ENCODE data around the gene IGSF21.

The IGSF21 gene

DNA sequence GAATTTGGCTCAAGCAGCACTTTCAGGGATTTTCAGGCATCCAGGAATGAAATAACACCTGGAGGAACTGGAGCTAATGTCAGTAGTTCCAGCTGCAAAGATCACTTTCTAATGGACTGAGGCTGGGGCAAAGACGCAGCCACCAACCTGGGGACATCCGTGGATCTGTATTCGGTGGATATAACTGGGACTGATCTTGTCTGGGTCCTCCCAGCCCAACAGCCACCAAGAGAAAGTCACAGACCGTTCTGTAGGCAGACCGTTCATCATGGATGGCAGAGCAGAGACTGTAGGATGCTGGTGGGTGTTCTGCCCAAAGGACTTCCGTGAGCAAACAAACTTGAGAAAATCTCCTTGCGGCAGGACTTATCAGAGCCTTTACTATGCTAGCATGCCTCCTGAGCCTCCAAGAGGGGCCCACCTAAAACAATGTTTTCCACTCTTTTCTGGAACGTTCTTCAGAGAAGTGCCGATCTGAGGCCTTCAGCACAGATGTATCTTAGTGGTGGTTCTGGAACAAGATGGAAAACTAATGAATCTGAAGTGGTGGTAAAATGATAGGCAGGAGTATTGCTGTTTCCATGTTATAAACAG lies 287.1 kb downstream of the IGSF21 start (continued):
- TF ChIP-seq SNAI2 (CRISPR knock-in tag; IDR thresholded peaks at IDR 0.05) (no peak), ZNF8 (CRISPR knock-in tag; IDR thresholded peaks at IDR 0.05) (no peak), ZNF70 (CRISPR knock-in tag; IDR thresholded peaks at IDR 0.05) (no peak), OSR1 (CRISPR knock-in tag; IDR thresholded peaks at IDR 0.05) (no peak), POU6F1 (CRISPR knock-in tag; IDR thresholded peaks at IDR 0.05; ENCODE audit: borderline replicate concordance, low read depth) (no peak), ESRRG (CRISPR knock-in tag; IDR thresholded peaks at IDR 0.05) (no peak)
- TF ChIP-seq, protein P1, sequence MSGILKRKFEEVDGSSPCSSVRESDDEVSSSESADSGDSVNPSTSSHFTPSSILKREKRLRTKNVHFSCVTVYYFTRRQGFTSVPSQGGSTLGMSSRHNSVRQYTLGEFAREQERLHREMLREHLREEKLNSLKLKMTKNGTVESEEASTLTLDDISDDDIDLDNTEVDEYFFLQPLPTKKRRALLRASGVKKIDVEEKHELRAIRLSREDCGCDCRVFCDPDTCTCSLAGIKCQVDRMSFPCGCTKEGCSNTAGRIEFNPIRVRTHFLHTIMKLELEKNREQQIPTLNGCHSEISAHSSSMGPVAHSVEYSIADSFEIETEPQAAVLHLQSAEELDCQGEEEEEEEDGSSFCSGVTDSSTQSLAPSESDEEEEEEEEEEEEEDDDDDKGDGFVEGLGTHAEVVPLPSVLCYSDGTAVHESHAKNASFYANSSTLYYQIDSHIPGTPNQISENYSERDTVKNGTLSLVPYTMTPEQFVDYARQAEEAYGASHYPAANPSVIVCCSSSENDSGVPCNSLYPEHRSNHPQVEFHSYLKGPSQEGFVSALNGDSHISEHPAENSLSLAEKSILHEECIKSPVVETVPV (CRISPR knock-in tag; IDR thresholded peaks at IDR 0.05) = no peak

GRCh38 chr1:18396247-18396980 lies 288.8 kb downstream of the IGSF21 start:
- TF ChIP-seq ZFP30 (CRISPR knock-in tag; IDR thresholded peaks at IDR 0.05) (no peak), TCF4 (CRISPR knock-in tag; IDR thresholded peaks at IDR 0.05; ENCODE audit: borderline replicate concordance) (no peak), ZNF70 (CRISPR knock-in tag; IDR thresholded peaks at IDR 0.05) (no peak), ARNTL (CRISPR knock-in tag; IDR thresholded peaks at IDR 0.05; ENCODE audit: borderline replicate concordance, low read depth) (no peak), GLIS3 (CRISPR knock-in tag; IDR thresholded peaks at IDR 0.05) (no peak), TOX (CRISPR knock-in tag; IDR thresholded peaks at IDR 0.05; ENCODE audit: borderline replicate concordance) (no peak), POU6F1 (CRISPR knock-in tag; IDR thresholded peaks at IDR 0.05; ENCODE audit: borderline replicate concordance, low read depth) (no peak), PPARA (CRISPR knock-in tag; IDR thresholded peaks at IDR 0.05; ENCODE audit: borderline replicate concordance) (no peak), ZNF565 (CRISPR knock-in tag; conservative IDR thresholded peaks at IDR 0.05; ENCODE audit: low read depth) (no peak), ISL1 (CRISPR knock-in tag; IDR thresholded peaks at IDR 0.05) (no peak), SNAI2 (CRISPR knock-in tag; IDR thresholded peaks at IDR 0.05) (no peak), ZFP3 (CRISPR knock-in tag; IDR thresholded peaks at IDR 0.05) (no peak), CSDC2 (CRISPR knock-in tag; IDR thresholded peaks at IDR 0.05) (no peak), OSR1 (CRISPR knock-in tag; IDR thresholded peaks at IDR 0.05) (no peak), RARB (CRISPR knock-in tag; IDR thresholded peaks at IDR 0.05) (no peak), CREB5 (CRISPR knock-in tag; IDR thresholded peaks at IDR 0.05; ENCODE audit: low read depth) (no peak)
- TF ChIP-seq, protein P1 (CRISPR knock-in tag; IDR thresholded peaks at IDR 0.05) = no peak
- TF ChIP-seq, protein P2, sequence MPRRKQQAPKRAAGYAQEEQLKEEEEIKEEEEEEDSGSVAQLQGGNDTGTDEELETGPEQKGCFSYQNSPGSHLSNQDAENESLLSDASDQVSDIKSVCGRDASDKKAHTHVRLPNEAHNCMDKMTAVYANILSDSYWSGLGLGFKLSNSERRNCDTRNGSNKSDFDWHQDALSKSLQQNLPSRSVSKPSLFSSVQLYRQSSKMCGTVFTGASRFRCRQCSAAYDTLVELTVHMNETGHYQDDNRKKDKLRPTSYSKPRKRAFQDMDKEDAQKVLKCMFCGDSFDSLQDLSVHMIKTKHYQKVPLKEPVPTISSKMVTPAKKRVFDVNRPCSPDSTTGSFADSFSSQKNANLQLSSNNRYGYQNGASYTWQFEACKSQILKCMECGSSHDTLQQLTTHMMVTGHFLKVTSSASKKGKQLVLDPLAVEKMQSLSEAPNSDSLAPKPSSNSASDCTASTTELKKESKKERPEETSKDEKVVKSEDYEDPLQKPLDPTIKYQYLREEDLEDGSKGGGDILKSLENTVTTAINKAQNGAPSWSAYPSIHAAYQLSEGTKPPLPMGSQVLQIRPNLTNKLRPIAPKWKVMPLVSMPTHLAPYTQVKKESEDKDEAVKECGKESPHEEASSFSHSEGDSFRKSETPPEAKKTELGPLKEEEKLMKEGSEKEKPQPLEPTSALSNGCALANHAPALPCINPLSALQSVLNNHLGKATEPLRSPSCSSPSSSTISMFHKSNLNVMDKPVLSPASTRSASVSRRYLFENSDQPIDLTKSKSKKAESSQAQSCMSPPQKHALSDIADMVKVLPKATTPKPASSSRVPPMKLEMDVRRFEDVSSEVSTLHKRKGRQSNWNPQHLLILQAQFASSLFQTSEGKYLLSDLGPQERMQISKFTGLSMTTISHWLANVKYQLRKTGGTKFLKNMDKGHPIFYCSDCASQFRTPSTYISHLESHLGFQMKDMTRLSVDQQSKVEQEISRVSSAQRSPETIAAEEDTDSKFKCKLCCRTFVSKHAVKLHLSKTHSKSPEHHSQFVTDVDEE (CRISPR knock-in tag; IDR thresholded peaks at IDR 0.05) = no peak
- no peak for ATAC-seq

Data from SK-N-SH treated with all-trans-retinoic acid at 6 μM for 48 hours (cell line).